Measurements from ENCODE around the gene TIMM29.
A peak's percentile ranks its signal among the peaks of the same experiment; 100 is the strongest.
"Not testable (repeated sequence)": the region's sequence is repeated elsewhere in the genome, so short reads cannot be mapped to it uniquely, and the experiment has no call there.

TIMM29 gene

DNA sequence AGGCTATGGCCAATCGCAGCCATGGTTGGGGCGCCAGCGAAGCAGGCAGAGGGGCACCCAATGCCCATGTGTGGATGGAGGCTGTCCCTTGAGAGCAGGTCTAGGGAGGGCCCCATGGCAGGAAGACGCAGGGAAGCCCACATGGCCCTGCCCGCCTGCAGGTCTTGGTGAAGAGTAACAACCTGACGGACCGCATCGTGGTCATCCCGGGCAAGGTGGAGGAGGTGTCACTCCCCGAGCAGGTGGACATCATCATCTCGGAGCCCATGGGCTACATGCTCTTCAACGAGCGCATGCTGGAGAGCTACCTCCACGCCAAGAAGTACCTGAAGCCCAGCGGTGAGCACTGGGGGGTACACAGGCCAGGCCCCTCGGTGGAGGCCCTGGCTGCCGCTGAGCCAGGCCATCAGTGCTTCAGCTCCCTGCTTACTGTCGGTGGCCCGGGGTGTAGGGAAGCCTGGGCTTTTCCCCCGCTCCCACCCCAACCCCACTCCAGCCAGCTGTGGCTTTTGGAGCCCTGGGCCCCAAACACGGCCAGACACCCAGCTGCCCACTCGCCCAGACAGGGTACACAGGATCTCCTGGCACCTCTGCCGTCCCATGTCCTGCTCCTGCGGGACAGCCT, 14.8 kb upstream of the TIMM29 start:
- no peak for DNase-seq

DNA sequence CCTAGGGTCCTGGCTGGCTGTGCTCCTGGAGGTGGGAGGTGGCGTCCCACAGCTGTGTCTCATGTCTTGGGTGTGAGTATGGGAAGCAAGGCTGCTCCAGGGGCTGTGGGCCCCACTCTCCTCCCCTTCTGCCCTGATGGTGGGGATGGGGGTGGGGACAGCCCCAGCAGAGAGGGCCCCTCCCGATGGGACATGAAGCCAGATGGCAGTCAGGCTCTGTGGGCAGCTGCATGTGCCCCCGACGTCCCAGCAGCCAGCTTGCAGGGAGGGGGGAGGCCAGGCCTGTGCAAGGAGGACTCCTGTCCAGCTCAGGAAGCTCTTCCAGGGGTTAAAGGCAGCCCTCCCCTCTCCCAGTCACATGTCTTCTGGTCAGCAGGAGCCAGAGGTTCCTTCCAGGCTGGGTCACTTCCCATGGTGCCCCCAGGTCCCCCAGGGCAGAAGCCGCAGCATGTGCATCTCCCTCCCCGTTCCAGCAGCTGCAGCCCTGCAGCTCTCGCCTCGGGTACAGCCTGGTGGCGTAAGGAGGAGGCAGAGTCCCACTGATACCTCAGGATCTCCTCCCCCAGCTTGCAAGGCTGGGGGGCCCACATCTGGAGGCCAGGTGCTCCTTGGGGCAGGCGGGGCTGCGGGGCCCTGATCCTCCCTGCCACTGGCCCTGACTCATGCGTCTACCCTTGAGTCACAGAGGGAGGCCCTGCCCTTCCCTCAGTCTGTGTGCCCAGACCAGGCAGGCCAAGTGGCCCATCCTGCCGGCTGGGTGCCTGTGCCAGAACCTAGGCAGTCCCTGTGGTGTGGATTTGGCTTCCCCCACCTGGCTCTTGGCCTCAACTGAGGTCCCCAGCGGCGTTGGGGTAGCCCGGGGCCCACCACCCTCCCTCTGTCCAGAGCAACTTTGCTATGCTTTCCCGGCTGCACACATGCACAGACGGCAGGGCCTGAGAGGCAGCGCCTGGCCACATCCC, 13.2 kb upstream of the TIMM29 start:
- no peak for DNase-seq

DNA sequence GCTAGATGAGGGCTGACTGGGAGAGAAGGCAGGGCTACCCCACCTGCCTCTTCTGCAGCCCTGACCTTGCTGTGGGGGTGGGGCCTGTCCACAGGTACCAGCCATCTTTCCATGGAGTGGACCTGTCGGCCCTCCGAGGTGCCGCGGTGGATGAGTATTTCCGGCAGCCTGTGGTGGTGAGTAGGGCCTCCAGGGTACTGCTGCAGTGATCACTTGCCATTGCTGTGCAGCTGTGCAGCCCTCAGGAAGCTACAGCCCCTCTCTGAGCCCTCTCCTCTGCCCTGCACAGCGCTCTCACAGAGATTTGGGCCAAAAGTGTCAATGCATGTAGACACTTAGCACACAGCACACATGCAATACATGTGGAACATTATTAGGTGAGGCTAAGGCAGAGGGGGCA, 12.0 kb upstream of the TIMM29 start:
- DNase-seq, result no peak

DNA sequence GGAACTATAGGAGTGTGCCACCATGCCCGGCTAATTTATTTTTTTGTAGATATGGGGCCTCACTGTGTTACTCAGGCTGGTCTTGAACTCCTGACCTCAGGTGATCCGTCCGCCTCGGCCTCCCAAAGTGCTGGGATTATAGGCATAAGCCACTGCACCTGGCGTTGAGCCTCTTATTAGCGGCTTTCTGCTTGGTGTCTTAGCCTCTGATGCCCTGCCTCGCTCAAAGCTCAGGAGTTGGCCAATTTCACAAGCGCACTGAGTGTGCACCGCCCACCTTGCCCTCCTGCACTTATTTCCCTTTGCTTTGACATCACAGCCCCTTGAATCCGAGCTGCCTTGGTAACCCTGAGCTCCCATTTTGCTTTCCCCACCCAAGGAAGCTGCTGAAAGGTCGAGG, 10.3 kb upstream of the TIMM29 start:
- no peak for DNase-seq

DNA sequence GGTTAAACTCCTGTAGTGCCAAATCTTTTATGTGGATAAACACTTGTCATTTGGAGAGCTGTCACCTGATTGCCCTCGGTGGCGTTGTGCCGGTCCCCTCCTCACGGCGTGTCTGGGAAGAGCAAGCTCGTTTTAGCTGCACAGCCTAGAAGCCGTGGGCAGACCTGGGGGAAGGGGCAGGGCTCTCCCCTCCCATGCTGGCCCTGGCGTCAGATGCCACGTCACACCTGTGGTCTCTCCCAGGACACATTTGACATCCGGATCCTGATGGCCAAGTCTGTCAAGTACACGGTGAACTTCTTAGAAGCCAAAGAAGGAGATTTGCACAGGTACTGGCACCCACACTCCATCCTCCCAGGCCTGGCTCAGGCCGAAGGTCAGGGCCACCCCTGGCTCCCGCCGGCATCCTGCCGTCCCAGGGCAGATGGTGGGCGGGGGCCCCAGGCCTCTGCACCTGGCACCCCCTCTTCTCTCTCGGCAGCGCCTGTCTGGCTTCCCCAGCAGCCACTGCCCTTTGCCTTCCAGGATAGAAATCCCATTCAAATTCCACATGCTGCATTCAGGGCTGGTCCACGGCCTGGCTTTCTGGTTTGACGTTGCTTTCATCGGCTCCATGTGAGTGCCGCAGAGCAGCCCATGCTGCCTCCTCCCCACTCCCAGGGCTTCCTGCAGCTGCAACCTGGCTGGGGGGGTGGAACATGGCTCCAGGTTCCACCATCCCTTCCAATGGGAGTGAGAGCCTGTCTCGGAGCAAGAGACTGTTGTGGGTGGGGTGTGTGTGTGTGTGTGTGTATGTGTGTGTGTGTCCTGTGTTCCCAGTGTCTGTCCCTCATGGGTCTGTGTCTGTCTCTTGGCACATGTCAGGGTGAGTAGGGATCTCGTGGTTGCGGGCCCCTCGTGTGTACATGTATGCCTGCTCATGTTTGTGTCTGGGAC, 9.0 kb upstream of the TIMM29 start:
- no peak for DNase-seq

DNA sequence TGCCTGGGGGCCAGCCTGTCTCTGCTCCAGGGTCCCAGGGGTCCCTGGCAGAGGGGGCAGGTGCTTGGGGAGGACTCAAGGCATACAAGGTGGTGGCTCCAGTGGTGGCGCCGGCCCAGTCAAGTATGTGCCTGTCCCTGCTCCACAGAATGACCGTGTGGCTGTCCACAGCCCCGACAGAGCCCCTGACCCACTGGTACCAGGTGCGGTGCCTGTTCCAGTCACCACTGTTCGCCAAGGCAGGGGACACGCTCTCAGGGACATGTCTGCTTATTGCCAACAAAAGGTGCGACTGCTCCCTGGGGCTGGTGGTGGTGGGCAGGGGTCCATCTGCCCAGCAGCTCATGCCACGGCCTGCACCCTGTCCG, 8.3 kb upstream of the TIMM29 start:
- no peak for DNase-seq

DNA sequence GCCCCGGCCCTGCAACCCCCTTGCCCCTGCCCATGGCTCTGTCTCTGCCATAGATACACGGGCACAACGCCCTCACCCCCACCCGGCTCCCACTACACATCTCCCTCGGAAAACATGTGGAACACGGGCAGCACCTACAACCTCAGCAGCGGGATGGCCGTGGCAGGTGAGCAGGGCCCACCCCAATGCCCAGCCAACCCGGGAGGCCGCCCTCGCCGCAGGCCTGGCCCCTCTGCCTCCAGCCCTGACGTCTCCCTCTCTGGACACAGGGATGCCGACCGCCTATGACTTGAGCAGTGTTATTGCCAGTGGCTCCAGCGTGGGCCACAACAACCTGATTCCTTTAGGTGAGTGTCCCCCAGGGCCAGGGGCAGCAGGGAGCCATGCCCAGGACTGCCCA, 7.8 kb upstream of the TIMM29 start:
- no peak for DNase-seq

DNA sequence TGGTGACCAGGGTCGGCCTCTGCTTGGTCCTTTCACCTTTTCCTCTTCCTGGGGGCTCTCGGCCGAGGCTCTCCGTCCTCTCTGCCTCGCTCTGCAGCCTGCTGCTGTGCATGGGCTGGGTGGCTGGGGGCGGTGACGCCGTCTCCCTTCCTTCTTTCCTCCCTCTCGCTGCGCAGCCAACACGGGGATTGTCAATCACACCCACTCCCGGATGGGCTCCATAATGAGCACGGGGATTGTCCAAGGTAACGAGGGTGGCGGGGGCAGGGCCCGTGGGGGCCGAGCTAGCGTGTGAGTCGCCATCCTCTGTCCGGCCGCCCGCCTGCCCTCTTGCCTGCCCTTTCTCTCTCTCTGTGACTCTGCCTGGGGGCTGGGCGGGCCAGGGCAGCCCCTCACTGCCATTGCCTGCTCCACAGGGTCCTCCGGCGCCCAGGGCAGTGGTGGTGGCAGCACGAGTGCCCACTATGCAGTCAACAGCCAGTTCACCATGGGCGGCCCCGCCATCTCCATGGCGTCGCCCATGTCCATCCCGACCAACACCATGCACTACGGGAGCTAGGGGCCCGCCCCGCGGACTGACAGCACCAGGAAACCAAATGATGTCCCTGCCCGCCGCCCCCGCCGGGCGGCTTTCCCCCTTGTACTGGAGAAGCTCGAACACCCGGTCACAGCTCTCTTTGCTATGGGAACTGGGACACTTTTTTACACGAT, 7.3 kb upstream of the TIMM29 start:
- DNase-seq, result peak in 1 of 2 donors; percentile 11

DNA sequence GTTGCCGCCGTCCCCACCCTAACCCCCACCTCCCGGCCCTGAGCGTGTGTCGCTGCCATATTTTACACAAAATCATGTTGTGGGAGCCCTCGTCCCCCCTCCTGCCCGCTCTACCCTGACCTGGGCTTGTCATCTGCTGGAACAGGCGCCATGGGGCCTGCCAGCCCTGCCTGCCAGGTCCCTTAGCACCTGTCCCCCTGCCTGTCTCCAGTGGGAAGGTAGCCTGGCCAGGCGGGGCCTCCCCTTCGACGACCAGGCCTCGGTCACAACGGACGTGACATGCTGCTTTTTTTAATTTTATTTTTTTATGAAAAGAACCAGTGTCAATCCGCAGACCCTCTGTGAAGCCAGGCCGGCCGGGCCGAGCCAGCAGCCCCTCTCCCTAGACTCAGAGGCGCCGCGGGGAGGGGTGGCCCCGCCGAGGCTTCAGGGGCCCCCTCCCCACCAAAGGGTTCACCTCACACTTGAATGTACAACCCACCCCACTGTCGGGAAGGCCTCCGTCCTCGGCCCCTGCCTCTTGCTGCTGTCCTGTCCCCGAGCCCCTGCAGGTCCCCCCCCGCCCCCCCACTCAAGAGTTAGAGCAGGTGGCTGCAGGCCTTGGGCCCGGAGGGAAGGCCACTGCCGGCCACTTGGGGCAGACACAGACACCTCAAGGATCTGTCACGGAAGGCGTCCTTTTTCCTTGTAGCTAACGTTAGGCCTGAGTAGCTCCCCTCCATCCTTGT, 6.5 kb upstream of the TIMM29 start:
- no peak for DNase-seq

DNA sequence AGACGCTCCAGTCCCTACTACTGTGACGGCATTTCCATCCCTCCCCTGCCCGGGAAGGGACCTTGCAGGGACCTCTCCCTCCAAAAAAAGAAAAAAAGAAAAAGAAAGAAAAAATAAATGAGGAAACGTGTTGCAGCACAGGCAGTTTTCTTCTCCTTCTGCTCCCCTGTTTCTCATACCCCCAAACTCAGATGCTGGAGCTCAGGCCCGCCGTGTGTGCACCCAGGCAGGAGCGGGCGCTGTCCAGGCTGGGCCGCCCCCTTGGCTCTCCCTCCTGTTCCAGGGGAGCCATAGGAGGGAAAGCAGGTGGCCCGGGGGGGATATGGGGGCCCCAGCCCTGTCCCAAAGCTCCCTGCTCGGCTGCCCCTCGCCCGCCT, 6.0 kb upstream of the TIMM29 start:
- DNase-seq, result no peak

DNA sequence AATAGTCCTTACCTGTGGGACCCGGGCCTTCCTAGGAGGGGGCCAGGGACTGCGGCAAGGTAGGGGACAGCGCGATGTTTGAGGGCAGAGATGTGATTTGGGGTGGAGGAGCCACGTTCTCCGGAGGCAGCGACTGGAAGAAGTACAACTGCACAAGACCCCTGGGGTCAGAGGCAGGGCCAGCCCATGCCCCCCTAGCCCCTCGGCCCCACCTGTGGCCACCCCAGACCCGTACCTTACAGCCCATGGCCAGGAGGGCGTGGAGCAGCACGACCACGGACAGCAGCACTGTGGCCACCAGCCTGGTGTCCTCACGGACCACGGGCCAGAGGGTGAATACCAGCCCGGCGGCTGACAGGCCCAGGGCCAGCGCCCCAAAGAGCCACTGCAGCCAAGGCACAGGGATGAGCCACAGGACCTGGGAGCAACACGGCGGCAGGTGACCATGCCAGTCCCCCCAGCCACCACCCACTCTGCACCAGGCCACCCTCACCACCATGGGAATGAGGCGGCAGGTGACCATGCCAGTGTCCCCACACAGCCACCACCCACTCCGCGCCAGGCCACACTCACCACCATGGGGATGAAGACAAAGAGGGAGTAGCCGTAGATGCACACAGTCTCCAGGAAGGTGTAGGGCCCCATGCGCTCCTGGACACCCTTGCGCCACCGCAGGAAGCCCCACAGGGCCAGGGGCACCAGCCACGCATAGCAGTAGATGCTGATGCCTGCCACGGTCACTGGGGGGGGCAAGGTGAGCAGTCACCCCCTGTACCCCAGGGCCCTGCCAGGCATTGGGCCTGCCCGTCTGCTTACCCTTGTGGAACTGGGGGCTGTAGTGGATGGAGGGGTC, 5.1 kb upstream of the TIMM29 start:
- DNase-seq, result no peak

DNA sequence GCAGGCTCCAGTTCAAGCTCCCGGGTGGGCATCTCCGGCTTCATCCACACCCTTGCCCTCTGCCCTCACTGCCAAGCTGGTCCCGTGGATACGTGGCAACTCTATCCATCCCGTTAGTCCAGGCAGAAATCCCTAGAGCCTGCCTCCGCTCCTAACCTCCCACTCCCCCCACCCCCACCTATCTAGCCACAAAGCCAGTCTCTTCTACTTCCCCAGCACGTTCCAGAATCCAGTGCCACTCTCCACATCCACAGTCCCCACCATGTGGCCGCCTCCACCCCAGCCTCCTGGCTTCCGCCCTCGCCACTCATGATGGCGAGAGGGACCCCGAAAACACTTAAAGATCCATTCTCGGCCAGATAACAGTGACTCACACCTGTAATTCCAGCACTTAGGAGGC, 4.0 kb upstream of the TIMM29 start:
- DNase-seq, result no peak

DNA sequence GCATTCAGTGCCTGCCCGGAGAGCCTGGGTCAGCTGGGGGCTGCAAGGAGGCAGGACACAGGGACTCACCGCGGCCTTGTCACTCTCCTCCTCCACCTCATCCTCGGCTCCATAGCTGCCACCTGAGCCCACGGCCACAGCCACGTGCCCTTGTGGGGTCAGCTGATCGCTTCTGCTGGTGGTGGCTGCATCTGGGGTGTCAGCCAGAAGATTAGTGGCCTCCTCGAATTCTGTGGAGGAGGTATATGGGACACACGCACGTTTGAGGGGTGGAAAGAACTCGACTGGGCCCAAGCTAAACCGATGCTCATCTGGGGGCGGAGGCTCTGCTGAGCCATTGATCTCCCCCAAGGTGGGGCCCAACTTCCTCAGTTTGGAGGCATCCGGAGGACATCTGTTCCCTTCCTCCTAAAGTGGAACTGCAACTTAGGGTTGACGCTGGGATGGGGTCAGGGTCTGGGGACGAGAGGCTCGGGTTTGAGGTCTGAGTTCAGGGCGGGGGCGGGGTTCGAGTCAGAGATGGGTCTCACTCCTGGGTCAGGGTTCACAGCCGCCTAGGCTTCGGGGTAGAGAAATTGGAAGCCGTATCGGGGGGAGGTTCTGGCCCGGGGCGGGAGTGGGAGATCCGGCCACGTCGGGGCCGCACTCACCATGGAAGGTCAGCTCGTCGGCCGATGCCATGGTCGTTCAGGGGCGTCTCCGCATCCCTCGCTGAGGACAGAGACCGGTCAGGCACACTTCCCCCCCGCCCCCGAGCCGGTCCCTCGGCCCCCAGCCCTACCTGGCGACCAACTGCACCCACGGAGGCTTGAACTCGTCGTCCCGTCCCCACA, 665 bp upstream of the TIMM29 start:
- DNase-seq, result no peak

DNA sequence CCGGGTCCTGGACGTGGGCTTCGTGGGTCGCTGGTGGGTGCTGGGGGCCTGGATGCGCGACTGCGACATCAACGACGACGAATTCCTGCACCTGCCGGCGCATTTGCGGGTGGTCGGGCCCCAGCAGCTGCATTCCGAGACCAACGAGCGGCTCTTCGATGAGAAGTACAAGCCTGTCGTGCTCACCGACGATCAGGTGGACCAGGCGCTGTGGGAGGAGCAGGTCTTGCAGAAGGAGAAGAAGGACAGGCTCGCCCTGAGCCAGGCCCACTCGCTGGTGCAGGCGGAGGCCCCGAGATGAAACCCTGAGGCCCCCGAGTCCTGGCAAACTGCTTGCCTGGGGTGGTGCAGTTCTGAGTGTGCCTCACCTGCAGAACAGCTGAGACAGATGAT, 787 bp downstream of the TIMM29 start:
- DNase-seq, result no peak

DNA sequence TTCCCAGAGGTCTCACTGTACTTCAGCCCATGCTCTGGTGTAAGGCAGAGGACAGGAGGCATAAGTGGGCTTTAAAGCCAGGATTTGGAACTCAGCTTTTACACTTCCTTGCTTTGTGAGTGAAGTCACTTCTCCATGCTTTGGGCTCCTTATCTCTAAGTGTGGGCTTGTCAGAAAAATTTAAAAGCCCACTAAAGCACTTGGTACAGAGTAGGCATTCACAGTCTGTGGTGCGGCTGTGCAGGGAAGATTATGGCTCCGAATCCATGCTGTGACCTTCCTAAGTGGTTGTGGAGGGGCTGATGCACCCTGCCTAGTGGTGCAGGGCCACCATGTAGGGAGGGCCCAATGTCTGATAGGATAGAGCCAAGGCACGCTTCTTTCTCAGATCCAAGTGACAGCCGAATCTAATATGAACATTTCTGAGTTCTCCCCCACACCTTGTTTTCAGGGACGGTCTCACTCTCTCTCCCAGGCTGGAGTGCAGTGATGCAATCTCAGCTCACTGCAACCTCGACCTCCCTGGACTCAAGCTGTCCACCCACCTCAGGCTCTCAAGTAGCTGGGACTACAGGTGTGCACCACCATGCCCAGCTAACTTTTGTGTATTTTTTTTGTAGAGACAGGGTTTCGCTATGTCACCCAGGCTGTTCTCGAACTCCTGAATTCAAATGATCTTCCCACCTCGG, 6.9 kb downstream of the TIMM29 start:
- DNase-seq, result no peak

DNA sequence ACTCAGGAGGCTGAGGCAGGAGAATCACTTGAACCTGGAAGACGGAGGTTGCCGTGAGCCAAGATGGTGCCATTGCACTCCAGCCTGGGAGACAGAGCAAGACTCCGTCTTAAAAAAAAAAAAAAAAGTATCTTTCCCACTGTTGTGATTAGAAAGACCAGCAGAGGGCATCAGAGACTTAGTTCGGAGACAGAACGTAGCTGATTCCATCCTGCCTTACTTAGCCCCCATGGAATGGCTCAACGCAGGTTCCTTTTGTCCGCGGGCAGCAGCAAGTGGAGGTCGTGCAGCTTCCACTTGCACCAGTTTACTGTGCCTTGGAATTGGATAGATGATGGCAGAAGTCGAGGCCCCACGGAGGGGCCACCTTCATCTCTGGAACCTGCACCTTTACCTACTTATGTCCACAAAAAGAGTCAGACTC, 8.1 kb downstream of the TIMM29 start:
- DNase-seq, result peak; percentile 15 to 44

DNA sequence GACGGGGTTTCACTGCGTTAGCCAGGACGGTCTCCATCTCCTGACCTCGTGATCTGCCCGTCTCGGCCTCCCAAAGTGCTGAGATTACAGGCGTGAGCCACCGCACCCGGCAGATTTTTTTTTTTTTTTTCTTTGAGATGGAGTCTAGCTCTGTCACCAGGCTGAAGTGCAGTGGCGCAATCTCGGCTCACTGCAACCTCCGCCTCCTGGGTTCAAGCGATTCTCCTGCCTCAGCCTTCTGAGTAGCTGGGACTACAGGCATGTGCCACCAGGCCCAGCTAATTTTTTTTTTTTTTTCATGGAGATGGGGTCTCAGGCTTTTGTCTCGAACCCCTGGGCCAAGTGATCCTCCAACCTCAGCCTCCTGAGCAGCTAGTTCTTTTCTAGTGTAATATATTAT, 13.0 kb downstream of the TIMM29 start:
- DNase-seq, result not testable (repeated sequence)

DNA sequence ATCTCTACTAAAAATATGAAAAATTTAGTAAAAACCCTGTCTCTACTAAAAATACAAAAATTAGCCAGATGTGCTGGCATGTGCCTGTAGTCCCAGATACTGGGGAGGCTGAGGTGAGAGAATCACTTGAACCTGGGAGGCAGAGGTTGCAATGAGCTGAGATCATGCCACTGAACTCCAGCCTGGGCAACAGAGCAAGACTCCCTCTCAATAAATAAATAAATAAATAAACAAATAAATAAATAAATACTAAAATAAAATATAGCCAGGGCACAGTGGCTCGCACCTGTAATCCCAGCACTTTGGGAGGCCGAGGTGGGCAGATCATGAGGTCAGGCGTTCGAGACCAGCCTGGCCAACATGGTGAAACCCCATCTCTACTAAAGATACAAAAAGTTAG, 14.8 kb downstream of the TIMM29 start:
- not testable (repeated sequence) for DNase-seq

DNA sequence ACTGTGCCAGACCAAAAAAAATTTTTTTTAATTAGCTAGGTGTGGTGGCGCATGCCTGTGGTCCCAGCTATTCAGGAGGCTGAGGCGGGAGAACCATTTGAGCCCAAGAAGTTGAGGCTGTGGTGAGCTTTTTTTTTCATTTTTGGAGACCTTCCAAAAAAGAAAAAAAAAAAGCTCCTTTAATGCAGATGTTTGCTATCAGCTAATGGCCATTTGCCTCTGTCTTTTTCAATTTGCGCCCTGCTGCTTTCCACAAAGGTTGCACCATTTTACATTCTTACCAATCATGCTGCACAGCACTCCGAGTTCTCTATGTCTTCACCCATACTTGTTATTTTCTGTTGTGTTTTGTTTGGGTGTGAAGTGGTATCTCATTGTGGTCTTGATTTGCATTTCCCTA, 16.7 kb downstream of the TIMM29 start:
- DNase-seq, result no peak

All from hippocampal formation (tissue), 2 donors.